Measurements from ENCODE around the gene SAMD1. TPM values are rescaled to one million over a fixed set of nuclear protein-coding genes. Genes with fewer than 3 reads are reported as not detected.

Gene SAMD1
- total and polyA plus RNA-seq, 9 of the 15 experiments (the other 6 are each of a cell fraction or from before 2014, with no cell fraction given): 2.9 to 96.0 (median 43.5) TPM

GRCh38 chr19:14118165-14119051 lies 27.9 kb upstream of the SAMD1 start (continued):
- TF ChIP-seq MGA (IDR thresholded peaks at IDR 0.05) (no peak), E4F1 (CRISPR knock-in tag; IDR thresholded peaks at IDR 0.05; ENCODE audit: borderline replicate concordance) (no peak), HLTF (IDR thresholded peaks at IDR 0.05) (no peak), ZFP30 (CRISPR knock-in tag; IDR thresholded peaks at IDR 0.05; ENCODE audit: borderline replicate concordance) (no peak), SAP30 (IDR thresholded peaks at IDR 0.05; ENCODE audit: borderline replicate concordance, insufficient read depth, low read depth, low read length, poor library complexity, severe bottlenecking) (peak; percentile 54), ZNF143 (CRISPR knock-in tag; IDR thresholded peaks at IDR 0.05) (no peak), HDGF (IDR thresholded peaks at IDR 0.05) (peak; percentile 50; the same call in 1 of the 2 replicates)
